Measurements from ENCODE around the gene PPP2R2B.

- no peak for TF ChIP-seq CTCF (conservative IDR thresholded peaks at IDR 0.05 in 1 of 2, IDR thresholded peaks at IDR 0.05 in 1 of 2; ENCODE audit: low read depth in 1 of 2, low read length in 2 of 2)
- no peak for TF ChIP-seq EZH2 (IDR thresholded peaks at IDR 0.05; ENCODE audit: low read length, missing control alignments)
Observed at GRCh38 chr5:146884066-146884626, 5.6 kb upstream of the PPP2R2B start.

Measured in fibroblast of lung (primary cell).